ENCODE measurements around the gene RAB17.

Gene RAB17

DNA sequence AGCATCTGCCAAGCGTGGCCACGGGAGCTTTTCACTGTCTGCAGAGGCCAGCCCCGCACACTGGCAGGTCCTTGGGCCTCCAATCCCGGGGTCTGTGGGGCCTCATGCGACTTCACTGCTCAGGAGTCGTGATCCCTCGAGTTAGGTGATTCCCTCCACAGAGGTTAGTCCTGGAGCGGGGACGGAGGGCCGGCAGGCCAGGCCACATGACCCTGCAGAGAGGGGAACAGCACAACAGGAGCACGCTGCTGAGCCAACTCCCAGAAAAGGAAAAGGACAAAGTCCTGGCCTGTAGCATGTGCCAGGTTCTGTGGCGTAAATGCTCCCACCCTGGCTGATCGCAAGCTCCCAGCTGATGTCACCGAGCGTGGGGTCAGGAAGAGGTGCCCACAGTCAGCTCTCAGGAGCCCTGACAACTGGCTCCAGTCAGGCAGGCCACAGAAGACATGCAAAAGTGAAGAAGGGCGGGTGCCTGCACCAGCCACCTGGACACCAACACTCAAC, 39.4 kb downstream of the RAB17 start:
- no peak for ATAC-seq
- no peak for TF ChIP-seq ISL1 (CRISPR knock-in tag; IDR thresholded peaks at IDR 0.05)
- no peak for TF ChIP-seq ZNF565 (CRISPR knock-in tag; conservative IDR thresholded peaks at IDR 0.05; ENCODE audit: low read depth)
- TF ChIP-seq, protein P1, sequence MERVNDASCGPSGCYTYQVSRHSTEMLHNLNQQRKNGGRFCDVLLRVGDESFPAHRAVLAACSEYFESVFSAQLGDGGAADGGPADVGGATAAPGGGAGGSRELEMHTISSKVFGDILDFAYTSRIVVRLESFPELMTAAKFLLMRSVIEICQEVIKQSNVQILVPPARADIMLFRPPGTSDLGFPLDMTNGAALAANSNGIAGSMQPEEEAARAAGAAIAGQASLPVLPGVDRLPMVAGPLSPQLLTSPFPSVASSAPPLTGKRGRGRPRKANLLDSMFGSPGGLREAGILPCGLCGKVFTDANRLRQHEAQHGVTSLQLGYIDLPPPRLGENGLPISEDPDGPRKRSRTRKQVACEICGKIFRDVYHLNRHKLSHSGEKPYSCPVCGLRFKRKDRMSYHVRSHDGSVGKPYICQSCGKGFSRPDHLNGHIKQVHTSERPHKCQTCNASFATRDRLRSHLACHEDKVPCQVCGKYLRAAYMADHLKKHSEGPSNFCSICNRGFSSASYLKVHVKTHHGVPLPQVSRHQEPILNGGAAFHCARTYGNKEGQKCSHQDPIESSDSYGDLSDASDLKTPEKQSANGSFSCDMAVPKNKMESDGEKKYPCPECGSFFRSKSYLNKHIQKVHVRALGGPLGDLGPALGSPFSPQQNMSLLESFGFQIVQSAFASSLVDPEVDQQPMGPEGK (CRISPR knock-in tag; IDR thresholded peaks at IDR 0.05; ENCODE audit: borderline replicate concordance) = no peak
- no peak for TF ChIP-seq TOX (CRISPR knock-in tag; IDR thresholded peaks at IDR 0.05; ENCODE audit: borderline replicate concordance)
- TF ChIP-seq RARB (CRISPR knock-in tag; IDR thresholded peaks at IDR 0.05) = no peak
- no peak for TF ChIP-seq ZFP30 (CRISPR knock-in tag; IDR thresholded peaks at IDR 0.05)
- TF ChIP-seq, protein P2, sequence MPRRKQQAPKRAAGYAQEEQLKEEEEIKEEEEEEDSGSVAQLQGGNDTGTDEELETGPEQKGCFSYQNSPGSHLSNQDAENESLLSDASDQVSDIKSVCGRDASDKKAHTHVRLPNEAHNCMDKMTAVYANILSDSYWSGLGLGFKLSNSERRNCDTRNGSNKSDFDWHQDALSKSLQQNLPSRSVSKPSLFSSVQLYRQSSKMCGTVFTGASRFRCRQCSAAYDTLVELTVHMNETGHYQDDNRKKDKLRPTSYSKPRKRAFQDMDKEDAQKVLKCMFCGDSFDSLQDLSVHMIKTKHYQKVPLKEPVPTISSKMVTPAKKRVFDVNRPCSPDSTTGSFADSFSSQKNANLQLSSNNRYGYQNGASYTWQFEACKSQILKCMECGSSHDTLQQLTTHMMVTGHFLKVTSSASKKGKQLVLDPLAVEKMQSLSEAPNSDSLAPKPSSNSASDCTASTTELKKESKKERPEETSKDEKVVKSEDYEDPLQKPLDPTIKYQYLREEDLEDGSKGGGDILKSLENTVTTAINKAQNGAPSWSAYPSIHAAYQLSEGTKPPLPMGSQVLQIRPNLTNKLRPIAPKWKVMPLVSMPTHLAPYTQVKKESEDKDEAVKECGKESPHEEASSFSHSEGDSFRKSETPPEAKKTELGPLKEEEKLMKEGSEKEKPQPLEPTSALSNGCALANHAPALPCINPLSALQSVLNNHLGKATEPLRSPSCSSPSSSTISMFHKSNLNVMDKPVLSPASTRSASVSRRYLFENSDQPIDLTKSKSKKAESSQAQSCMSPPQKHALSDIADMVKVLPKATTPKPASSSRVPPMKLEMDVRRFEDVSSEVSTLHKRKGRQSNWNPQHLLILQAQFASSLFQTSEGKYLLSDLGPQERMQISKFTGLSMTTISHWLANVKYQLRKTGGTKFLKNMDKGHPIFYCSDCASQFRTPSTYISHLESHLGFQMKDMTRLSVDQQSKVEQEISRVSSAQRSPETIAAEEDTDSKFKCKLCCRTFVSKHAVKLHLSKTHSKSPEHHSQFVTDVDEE (CRISPR knock-in tag; IDR thresholded peaks at IDR 0.05) = no peak
- no peak for TF ChIP-seq ARNTL (CRISPR knock-in tag; IDR thresholded peaks at IDR 0.05; ENCODE audit: borderline replicate concordance, low read depth)
- TF ChIP-seq OSR1 (CRISPR knock-in tag; IDR thresholded peaks at IDR 0.05) = no peak
- TF ChIP-seq ESRRG (CRISPR knock-in tag; IDR thresholded peaks at IDR 0.05) = no peak
- TF ChIP-seq GLIS3 (CRISPR knock-in tag; IDR thresholded peaks at IDR 0.05) = no peak
- TF ChIP-seq, protein P3, sequence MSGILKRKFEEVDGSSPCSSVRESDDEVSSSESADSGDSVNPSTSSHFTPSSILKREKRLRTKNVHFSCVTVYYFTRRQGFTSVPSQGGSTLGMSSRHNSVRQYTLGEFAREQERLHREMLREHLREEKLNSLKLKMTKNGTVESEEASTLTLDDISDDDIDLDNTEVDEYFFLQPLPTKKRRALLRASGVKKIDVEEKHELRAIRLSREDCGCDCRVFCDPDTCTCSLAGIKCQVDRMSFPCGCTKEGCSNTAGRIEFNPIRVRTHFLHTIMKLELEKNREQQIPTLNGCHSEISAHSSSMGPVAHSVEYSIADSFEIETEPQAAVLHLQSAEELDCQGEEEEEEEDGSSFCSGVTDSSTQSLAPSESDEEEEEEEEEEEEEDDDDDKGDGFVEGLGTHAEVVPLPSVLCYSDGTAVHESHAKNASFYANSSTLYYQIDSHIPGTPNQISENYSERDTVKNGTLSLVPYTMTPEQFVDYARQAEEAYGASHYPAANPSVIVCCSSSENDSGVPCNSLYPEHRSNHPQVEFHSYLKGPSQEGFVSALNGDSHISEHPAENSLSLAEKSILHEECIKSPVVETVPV (CRISPR knock-in tag; IDR thresholded peaks at IDR 0.05) = no peak
- TF ChIP-seq ZNF8 (CRISPR knock-in tag; IDR thresholded peaks at IDR 0.05) = no peak
- no peak for TF ChIP-seq BACH2 (CRISPR knock-in tag; IDR thresholded peaks at IDR 0.05; ENCODE audit: borderline replicate concordance)
- no peak for TF ChIP-seq PPARA (CRISPR knock-in tag; IDR thresholded peaks at IDR 0.05; ENCODE audit: borderline replicate concordance)

DNA sequence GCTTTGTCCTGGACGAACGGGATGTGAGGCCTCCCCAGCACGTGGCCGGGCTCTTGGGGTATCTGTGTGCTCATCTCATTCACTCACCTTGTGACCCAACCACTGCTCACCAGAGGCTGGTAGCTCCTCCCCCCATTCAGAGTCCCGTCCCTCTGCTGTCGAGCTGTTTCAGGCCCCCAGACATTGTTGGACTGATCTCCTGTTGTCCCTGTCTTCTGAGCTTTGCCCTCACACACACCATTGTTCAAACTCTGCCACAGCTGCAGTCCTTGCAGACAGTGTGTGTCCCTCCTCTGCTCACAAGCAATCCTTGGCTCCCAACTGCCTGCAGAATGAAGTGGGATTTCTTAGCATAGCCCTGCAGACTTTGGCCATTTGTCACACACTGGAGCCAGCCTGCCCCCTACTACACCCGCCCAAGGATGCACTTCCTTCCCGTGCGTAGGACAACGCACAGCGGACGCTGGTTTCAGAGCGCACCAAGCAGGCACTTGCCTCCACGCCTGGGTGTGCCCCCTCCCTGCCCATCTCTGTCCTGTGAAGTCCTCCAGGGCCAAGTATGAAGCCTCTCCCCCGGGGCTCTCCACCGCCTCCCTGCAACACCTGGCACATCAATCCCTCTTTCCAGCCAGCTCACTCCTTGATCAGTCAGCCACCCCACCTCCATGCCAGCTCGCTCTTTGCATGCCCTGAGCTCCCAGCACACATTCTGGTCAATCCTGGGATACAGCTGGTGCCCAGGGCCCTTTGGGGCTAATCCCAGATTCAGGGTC, 40.7 kb downstream of the RAB17 start:
- TF ChIP-seq, protein P1 (CRISPR knock-in tag; IDR thresholded peaks at IDR 0.05; ENCODE audit: borderline replicate concordance) = no peak
- no peak for TF ChIP-seq CSDC2 (CRISPR knock-in tag; IDR thresholded peaks at IDR 0.05)
- no peak for TF ChIP-seq TCF4 (CRISPR knock-in tag; IDR thresholded peaks at IDR 0.05; ENCODE audit: borderline replicate concordance)
- TF ChIP-seq PPARA (CRISPR knock-in tag; IDR thresholded peaks at IDR 0.05; ENCODE audit: borderline replicate concordance) = no peak
- no peak for TF ChIP-seq ZFP30 (CRISPR knock-in tag; IDR thresholded peaks at IDR 0.05)
- no peak for ATAC-seq

DNA sequence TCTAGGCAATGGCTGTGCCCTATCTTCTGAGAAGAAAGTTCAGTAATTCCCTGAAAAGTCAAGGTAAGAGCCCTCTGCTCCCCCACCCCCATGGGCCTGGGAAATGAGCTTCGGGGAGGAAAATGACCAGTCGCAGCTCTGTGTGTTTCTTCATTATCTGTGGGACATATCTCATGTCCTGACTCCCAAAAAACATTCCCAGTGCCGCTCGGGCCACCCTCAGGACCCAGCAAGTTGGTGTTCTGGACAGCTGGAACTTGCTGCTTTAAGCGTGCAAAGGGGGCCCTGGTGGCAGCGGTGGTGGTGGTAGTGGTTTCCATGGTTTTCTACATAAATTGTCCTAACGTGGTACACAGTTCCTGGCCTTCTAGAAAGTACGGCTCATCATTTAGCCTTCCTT, 41.3 kb downstream of the RAB17 start:
- no peak for ATAC-seq
- TF ChIP-seq, protein P4, sequence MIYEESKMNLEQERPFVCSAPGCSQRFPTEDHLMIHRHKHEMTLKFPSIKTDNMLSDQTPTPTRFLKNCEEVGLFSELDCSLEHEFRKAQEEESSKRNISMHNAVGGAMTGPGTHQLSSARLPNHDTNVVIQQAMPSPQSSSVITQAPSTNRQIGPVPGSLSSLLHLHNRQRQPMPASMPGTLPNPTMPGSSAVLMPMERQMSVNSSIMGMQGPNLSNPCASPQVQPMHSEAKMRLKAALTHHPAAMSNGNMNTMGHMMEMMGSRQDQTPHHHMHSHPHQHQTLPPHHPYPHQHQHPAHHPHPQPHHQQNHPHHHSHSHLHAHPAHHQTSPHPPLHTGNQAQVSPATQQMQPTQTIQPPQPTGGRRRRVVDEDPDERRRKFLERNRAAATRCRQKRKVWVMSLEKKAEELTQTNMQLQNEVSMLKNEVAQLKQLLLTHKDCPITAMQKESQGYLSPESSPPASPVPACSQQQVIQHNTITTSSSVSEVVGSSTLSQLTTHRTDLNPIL (CRISPR knock-in tag; IDR thresholded peaks at IDR 0.05; ENCODE audit: low read depth) = no peak
- TF ChIP-seq ZFP30 (CRISPR knock-in tag; IDR thresholded peaks at IDR 0.05) (no peak), ZFP3 (CRISPR knock-in tag; IDR thresholded peaks at IDR 0.05) (no peak), RARB (CRISPR knock-in tag; IDR thresholded peaks at IDR 0.05) (no peak), ZNF8 (CRISPR knock-in tag; IDR thresholded peaks at IDR 0.05) (no peak), TOX (CRISPR knock-in tag; IDR thresholded peaks at IDR 0.05; ENCODE audit: borderline replicate concordance) (no peak), ESRRG (CRISPR knock-in tag; IDR thresholded peaks at IDR 0.05) (no peak), ZNF565 (CRISPR knock-in tag; conservative IDR thresholded peaks at IDR 0.05; ENCODE audit: low read depth) (no peak), SNAI2 (CRISPR knock-in tag; IDR thresholded peaks at IDR 0.05) (no peak), ZNF70 (CRISPR knock-in tag; IDR thresholded peaks at IDR 0.05) (no peak), GLIS3 (CRISPR knock-in tag; IDR thresholded peaks at IDR 0.05) (no peak)
- TF ChIP-seq, protein P5, sequence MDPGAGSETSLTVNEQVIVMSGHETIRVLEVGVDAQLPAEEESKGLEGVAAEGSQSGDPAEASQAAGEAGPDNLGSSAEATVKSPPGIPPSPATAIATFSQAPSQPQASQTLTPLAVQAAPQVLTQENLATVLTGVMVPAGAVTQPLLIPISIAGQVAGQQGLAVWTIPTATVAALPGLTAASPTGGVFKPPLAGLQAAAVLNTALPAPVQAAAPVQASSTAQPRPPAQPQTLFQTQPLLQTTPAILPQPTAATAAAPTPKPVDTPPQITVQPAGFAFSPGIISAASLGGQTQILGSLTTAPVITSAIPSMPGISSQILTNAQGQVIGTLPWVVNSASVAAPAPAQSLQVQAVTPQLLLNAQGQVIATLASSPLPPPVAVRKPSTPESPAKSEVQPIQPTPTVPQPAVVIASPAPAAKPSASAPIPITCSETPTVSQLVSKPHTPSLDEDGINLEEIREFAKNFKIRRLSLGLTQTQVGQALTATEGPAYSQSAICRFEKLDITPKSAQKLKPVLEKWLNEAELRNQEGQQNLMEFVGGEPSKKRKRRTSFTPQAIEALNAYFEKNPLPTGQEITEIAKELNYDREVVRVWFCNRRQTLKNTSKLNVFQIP (CRISPR knock-in tag; IDR thresholded peaks at IDR 0.05; ENCODE audit: borderline replicate concordance, low read depth) = no peak
- TF ChIP-seq, protein P3 (CRISPR knock-in tag; IDR thresholded peaks at IDR 0.05) = no peak

Data from SK-N-SH treated with all-trans-retinoic acid at 6 μM for 48 hours (cell line).